ENCODE measurements around the gene ESYT2. TPM values are rescaled to one million over a fixed set of nuclear protein-coding genes. Genes with fewer than 3 reads are reported as not detected.
A peak's percentile ranks its signal among the peaks of the same experiment; 100 is the strongest.

The ESYT2 gene
- total RNA-seq, 4 donors from 2014 or later, result 209 to 286 (median 230) TPM

DNA sequence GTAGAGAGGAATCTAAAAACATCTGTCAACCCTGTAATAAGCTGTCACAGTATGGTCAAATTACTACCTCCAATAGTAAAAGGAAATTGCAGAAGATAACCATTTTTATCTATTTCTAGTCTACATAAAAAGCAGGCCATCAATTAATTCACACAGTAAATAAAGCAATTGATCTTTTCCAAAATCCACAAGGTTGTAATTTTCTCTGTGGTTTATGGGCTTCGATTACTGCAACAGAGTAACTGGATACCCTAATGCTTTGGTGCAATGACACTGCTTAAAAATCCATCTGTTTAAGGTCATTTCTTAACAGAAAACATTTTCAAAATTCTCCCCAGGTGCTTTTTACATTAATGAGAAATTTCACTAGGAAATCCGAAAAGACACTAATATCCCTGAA, 23.9 kb downstream of the ESYT2 start:
- WGBS, 2 donors (ENCODE audit: low coverage in 1 of 2), result 92 to 96% methylated on average over 2 of the region's 2 CpGs
- no peak for ATAC-seq
- TF ChIP-seq EP300 (IDR thresholded peaks at IDR 0.05) (no peak), CTCF (IDR thresholded peaks at IDR 0.05) (no peak), POLR2A (IDR thresholded peaks at IDR 0.05) (no peak), POLR2AphosphoS5 (IDR thresholded peaks at IDR 0.05) (no peak)
- no peaks in the 10 kb centered on the region for H3K27me3 ChIP-seq
- peaks cover 0 to 14% of the 10 kb centered on the region in 2 donors for H3K36me3 ChIP-seq
- no peak overlapping the region for H3K4me3 ChIP-seq
- H3K4me1 ChIP-seq, result peaks cover 12 to 81% (median 16%) of the 10 kb centered on the region in 3 donors
- H3K9me3 ChIP-seq, result no peaks in the 10 kb centered on the region
- H3K27ac ChIP-seq, result peak overlapping the region in 2 of 4 donors; percentile 64 to 98

DNA sequence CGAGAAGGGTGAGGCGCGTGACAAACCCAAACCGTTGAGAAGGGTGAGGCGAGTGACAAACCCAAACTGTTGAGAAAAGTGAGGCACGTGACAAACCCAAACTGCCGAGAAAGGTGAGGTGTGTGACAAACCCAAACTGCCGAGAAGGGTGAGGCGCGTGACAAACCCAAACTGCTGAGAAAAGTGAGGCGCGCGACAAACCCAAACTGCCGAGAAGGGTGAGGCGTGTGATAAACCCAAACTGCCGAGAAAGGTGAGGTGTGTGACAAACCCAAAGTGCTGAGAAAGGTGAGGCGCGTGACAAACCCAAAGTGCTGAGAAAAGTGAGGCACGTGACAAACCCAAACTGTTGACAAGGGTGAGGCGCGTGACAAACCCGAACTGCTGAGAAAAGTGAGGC, 25.0 kb downstream of the ESYT2 start:
- 90 to 94% methylated on average over 15 of the region's 22 CpGs for WGBS, 2 donors (ENCODE audit: low coverage in 1 of 2)
- Histone ChIP-seq H3K27ac (peak overlapping the region in 3 of 4 donors; percentile 46 to 98 (median 55)), H3K36me3 (peaks cover 0 to 14% of the 10 kb centered on the region in 2 donors), H3K27me3 (no peaks in the 10 kb centered on the region), H3K9me3 (no peaks in the 10 kb centered on the region), H3K4me1 (peaks cover 12 to 81% (median 21%) of the 10 kb centered on the region in 3 donors), H3K4me3 (no peak overlapping the region)
- TF ChIP-seq EP300 (IDR thresholded peaks at IDR 0.05) (no peak), POLR2AphosphoS5 (IDR thresholded peaks at IDR 0.05) (no peak), CTCF (IDR thresholded peaks at IDR 0.05) (no peak), POLR2A (IDR thresholded peaks at IDR 0.05) (no peak)
- ATAC-seq, result no peak

DNA sequence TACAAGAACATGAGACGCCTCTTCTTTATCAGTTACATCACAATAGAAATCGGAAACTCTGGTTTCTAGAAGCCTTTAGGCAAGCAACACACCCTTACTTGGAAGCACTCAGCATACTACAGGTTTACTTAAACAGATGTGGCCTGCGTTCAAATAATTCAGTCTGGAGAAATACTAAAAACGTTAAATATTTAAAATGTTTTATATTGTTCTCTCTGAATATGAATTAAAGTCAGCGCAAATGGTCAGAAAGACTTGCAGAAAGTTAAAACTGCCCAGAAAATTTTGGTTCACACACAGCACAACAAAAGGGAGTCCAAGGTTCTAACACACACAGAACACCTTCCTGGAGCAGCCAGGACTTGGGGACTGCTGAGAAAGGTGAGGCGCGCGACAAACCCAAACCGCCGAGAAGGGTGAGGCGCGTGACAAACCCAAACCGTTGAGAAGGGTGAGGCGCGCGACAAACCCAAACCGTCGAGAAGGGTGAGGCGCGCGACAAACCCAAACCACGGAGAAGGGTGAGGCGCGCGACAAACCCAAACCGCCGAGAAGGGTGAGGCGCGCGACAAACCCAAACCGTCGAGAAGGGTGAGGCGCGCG, 25.8 kb downstream of the ESYT2 start:
- H3K36me3 ChIP-seq, result peaks cover 0 to 14% of the 10 kb centered on the region in 2 donors
- H3K27me3 ChIP-seq, result no peaks in the 10 kb centered on the region
- WGBS, 2 donors (ENCODE audit: low coverage in 1 of 2), result 76 to 86% methylated on average over 5 to 12 of the region's 35 CpGs
- no peak overlapping the region for H3K4me3 ChIP-seq
- H3K4me1 ChIP-seq, result peaks cover 18 to 83% (median 23%) of the 10 kb centered on the region in 3 donors
- peak overlapping the region; percentile 48 to 71 (median 64) for H3K27ac ChIP-seq
- H3K9me3 ChIP-seq, result no peaks in the 10 kb centered on the region
- TF ChIP-seq POLR2AphosphoS5 (IDR thresholded peaks at IDR 0.05) (no peak), EP300 (IDR thresholded peaks at IDR 0.05) (no peak), POLR2A (IDR thresholded peaks at IDR 0.05) (no peak), CTCF (IDR thresholded peaks at IDR 0.05) (no peak)
- ATAC-seq, result no peak

DNA sequence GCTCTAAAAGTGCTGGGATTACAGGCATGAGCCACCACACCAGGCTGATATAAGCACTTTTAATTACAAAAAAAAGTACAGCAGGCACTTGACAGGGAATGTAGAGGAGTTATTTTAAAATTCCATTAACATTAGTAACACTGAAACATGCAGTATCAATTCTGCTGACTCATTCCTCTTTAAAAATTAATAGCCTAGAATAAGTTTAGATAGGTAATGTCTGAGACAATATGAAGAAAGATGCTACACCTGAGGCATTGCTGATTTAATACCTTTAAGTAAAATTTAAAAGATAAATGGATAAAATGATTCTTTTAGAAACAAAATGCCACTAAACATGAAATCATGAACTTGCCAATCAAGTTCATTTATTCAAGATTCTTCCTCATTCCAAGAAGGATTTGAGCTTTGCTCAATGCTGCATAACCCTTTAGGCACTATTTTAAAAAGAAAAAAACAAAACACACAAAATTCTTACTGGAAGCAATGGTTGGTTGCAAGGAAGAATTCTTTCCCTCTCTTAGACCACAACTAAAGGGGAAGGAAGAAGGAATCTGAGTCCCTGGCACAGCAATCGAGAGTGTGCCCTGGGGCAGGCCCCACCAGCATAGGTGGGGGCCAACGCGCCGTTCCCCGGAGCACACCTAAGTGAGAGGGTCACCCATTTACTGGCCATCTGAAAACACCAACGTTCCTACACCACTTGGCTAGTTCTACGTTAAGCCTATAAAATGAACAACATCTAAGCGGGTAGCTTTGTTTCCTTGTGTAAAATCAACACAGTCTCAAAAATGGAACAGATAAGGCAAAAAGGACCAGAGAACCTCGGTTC, 26.6 kb downstream of the ESYT2 start:
- ATAC-seq, result peak; percentile 41
- Histone ChIP-seq H3K9me3 (no peaks in the 10 kb centered on the region), H3K27ac (peak overlapping the region; percentile 48 to 71 (median 64)), H3K4me3 (no peak overlapping the region), H3K4me1 (peaks cover 18 to 81% (median 23%) of the 10 kb centered on the region in 3 donors), H3K27me3 (no peaks in the 10 kb centered on the region), H3K36me3 (peaks cover 0 to 13% of the 10 kb centered on the region in 2 donors)
- TF ChIP-seq CTCF (IDR thresholded peaks at IDR 0.05) (no peak), EP300 (IDR thresholded peaks at IDR 0.05) (no peak), POLR2A (IDR thresholded peaks at IDR 0.05) (no peak), POLR2AphosphoS5 (IDR thresholded peaks at IDR 0.05) (no peak)
- 71 to 81% methylated on average over 1 to 9 of the region's 9 CpGs for WGBS, 2 donors (ENCODE audit: low coverage in 1 of 2)
